GM12878 (cell line): ENCODE results near the gene CD70. TPM values are rescaled to one million over a fixed set of nuclear protein-coding genes. Genes with fewer than 3 reads are reported as not detected.

Experiments used
- ATAC-seq: fragments of 200-7000 bp; cut with Tn5 transposase; 3 replicates; pipeline ENCODE4 v1.9.1; 2020; ENCODE audit warnings: mild to moderate bottlenecking, moderate library complexity
- BruUV-seq: library from RNA; stranded (reverse); fragments of 400-500 nt; replicated peaks from 2 replicates; lab custom pipeline; 2021; lab: Mats Ljungman, UMichigan
- CTCF ChIA-PET: fragments of 300-600 bp; sonication (Branson Sonifier 250); formaldehyde crosslinking; extraction: SDS; loops from one replicate; lab custom pipeline; 2021; ENCODE audit warnings: inconsistent platforms; lab: Yijun Ruan, JAX
- POLR2A ChIA-PET: fragments of 350-600 bp; formaldehyde crosslinking; extraction: SDS; loops from one replicate; lab custom pipeline; 2021; ENCODE audit warnings: inconsistent platforms; lab: Charles Lee
- RAD21 ChIA-PET: fragments of 300-600 bp; sonication (Branson Sonifier 250); formaldehyde crosslinking; loops from one replicate; lab custom pipeline; 2023; ENCODE audit warnings: antibody characterized with exemption; ENCODE audit not compliant: unreplicated experiment; lab: Charles Lee
- SMC1A ChIA-PET: fragments of 300-600 bp; sonication (Branson Sonifier 250); formaldehyde crosslinking; loops from one replicate; lab custom pipeline; 2023; ENCODE audit not compliant: unreplicated experiment, uncharacterized antibody; lab: Charles Lee
- DNase-seq: peaks from one replicate; pipeline ENCODE4 v3.0.0-alpha.2; 2011; ENCODE audit warnings: low read depth, low spot score
- FAIRE-seq: peaks from 3 replicates; lab custom pipeline; 2011; peaks lifted over from hg19 to GRCh38; lab: Jason Lieb, UNC
- H2AFZ ChIP-seq: 2 replicates; pipeline ENCODE4 v1.6.0; 2011; ENCODE audit warnings: low read depth, low read length, control low read depth; ENCODE audit not compliant: control insufficient read depth
- H3K27ac ChIP-seq: 2 replicates; pipeline ENCODE4 v1.5.1; 2011; ENCODE audit warnings: control low read depth; ENCODE audit not compliant: control insufficient read depth, insufficient read depth
- H3K27me3 ChIP-seq, 2 experiments: replicated peaks in 1 of 2; 2 replicates each; pipeline versions ENCODE4 v1.6.0 to v1.6.1; 2011; ENCODE audit warnings: low read length in 1 of 2; ENCODE audit not compliant: control insufficient read depth in 2 of 2, insufficient read depth in 2 of 2
- H3K36me3 ChIP-seq, 2 experiments: 2 replicates each; pipeline ENCODE4 v1.5.1; 2011; ENCODE audit warnings: low read length in 1 of 2; ENCODE audit not compliant: control insufficient read depth in 2 of 2, insufficient read depth in 2 of 2
- H3K4me1 ChIP-seq: 2 replicates; pipeline ENCODE4 v1.6.1; 2011; ENCODE audit warnings: mild to moderate bottlenecking, low read length, moderate library complexity, mixed read lengths; ENCODE audit not compliant: control insufficient read depth, insufficient read depth
- H3K4me2 ChIP-seq: 2 replicates; pipeline ENCODE4 v1.6.0; 2011; ENCODE audit warnings: control low read depth; ENCODE audit not compliant: control insufficient read depth, insufficient read depth
- H3K4me3 ChIP-seq: fragments of 200-600 bp; sonication (generic); 2 replicates; pipeline ENCODE4 v1.5.1; 2016
- H3K79me2 ChIP-seq: 2 replicates; pipeline ENCODE4 v1.6.0; 2011; ENCODE audit warnings: low read length; ENCODE audit not compliant: control insufficient read depth, insufficient read depth
- H3K9ac ChIP-seq: 2 replicates; pipeline ENCODE4 v1.8.0; 2011; ENCODE audit warnings: low read length, control low read depth, mixed read lengths; ENCODE audit not compliant: control insufficient read depth, insufficient read depth
- H3K9me3 ChIP-seq: replicated peaks from 3 replicates; pipeline ENCODE4 v1.5.1; 2011; ENCODE audit warnings: mild to moderate bottlenecking, low read length; ENCODE audit not compliant: control insufficient read depth, insufficient read depth
- H4K20me1 ChIP-seq: 2 replicates; pipeline ENCODE4 v1.6.0; 2011; ENCODE audit not compliant: control insufficient read depth, insufficient read depth
- BACH1 ChIP-seq: fragments of 450-650 bp; IDR thresholded peaks from 2 replicates; pipeline ENCODE4 v1.6.1; 2017; ENCODE audit warnings: mild to moderate bottlenecking, borderline replicate concordance
- BCL3 ChIP-seq: IDR thresholded peaks from 2 replicates; pipeline ENCODE4 v1.6.1; 2011; ENCODE audit warnings: borderline replicate concordance, low read depth, mild to moderate bottlenecking, moderate library complexity, low read length; ENCODE audit not compliant: insufficient read depth, poor library complexity, severe bottlenecking
- CHD1 ChIP-seq: IDR thresholded peaks from 2 replicates; pipeline ENCODE4 v1.6.1; 2012; ENCODE audit warnings: low read depth, low read length, improper control_type of control experiment
- CTCF ChIP-seq, 3 experiments: IDR thresholded peaks in 2 of 3; conservative IDR thresholded peaks in 1 of 3; 2 replicates each; pipeline ENCODE4 v1.5.1; 2011; ENCODE audit warnings: low read depth in 3 of 3, low read length in 3 of 3, mild to moderate bottlenecking in 3 of 3, control low read depth in 2 of 3, moderate library complexity in 2 of 3, inconsistent platforms in 1 of 3, mixed read lengths in 1 of 3; ENCODE audit not compliant: control insufficient read depth in 2 of 3, insufficient read depth in 1 of 3; ENCODE audit errors: extremely low read depth in 1 of 3
- CUX1 ChIP-seq: IDR thresholded peaks from 2 replicates; pipeline ENCODE4 v1.6.1; 2012; ENCODE audit warnings: improper control_type of control experiment, low read depth, low read length; ENCODE audit not compliant: insufficient replicate concordance
- DPF2 ChIP-seq: fragments of 450-650 bp; IDR thresholded peaks from 2 replicates; pipeline ENCODE4 v1.6.1; 2017; ENCODE audit warnings: mild to moderate bottlenecking
- KLF5 ChIP-seq: fragments of 450-650 bp; IDR thresholded peaks from 2 replicates; pipeline ENCODE4 v1.6.1; 2014; ENCODE audit warnings: mild to moderate bottlenecking; ENCODE audit not compliant: partially characterized antibody
- POU2F2 ChIP-seq: IDR thresholded peaks from 3 replicates; pipeline ENCODE4 v1.6.1; 2011; ENCODE audit warnings: low read depth, mild to moderate bottlenecking, low read length, borderline replicate concordance
- RCOR1 ChIP-seq: conservative IDR thresholded peaks from 2 replicates; pipeline ENCODE4 v1.6.1; 2012; ENCODE audit warnings: low read depth, low read length, improper control_type of control experiment
- RUNX3 ChIP-seq: IDR thresholded peaks from 2 replicates; pipeline ENCODE4 v1.6.1; 2012; ENCODE audit warnings: low read length, inconsistent platforms
- SMAD5 ChIP-seq: IDR thresholded peaks from 2 replicates; pipeline ENCODE4 v1.6.1; 2016; ENCODE audit warnings: antibody characterized with exemption, low read depth
- SRF ChIP-seq, 2 experiments: IDR thresholded peaks; 2 replicates each; pipeline ENCODE4 v1.6.1; 2011; ENCODE audit warnings: low read depth in 2 of 2, low read length in 2 of 2, mild to moderate bottlenecking in 1 of 2, moderate library complexity in 1 of 2
- in situ Hi-C: fragments of 300-500 bp; cut with MboI; formaldehyde crosslinking; loops from 9 replicates; pipeline ENCODE4 v1.14.3; 2018; ENCODE audit warnings: mixed read lengths
- intact Hi-C: fragments of 100-400 bp; cut with micrococcal nuclease; formaldehyde crosslinking; loops from one replicate; pipeline ENCODE4 v1.14.2; 2022; ENCODE audit not compliant: unreplicated experiment
- polyA plus RNA-seq, 11 experiments: library from polyadenylated mRNA; depleted of rRNA in 4 of 11; unstranded in 6 of 11; stranded (reverse) in 5 of 11; fragments of >200 nt; fragmentation: Nextera tagmentation in 4 of 11; fragmentation: Illumina TruSeq in 1 of 11; extraction: Ambion mirVana in 4 of 11; extraction: Trizol in 1 of 11; gene quantifications; 1 replicate in 1 of 11; 2 replicates in 10 of 11; pipeline versions ENCODE4 v1.2.1 to v1.2.3, GENCODE V29; 2011 to 2016; ENCODE audit warnings: inconsistent platforms in 2 of 11, missing spikeins in 2 of 11, low read depth in 1 of 11
- total RNA-seq, 4 experiments: library from RNA; depleted of rRNA in 3 of 4; stranded (reverse); fragments of >200 nt in 3 of 4; fragmentation: Illumina TruSeq in 1 of 4; extraction: Trizol in 1 of 4; gene quantifications; 2 replicates each; pipeline versions ENCODE4 v1.2.1 to v1.2.3, GENCODE V29; 2013 to 2021
- TF ChIP-seq, protein P1 (sequence below): IDR thresholded peaks from 2 replicates; pipeline ENCODE4 v1.6.1; 2012; ENCODE audit warnings: low read length, inconsistent platforms

The CD70 gene
- total and polyA plus RNA-seq, 10 of the 15 experiments (the other 5 are each of a cell fraction or from before 2014, with no cell fraction given): 16.4 to 441 (median 265) TPM

DNA sequence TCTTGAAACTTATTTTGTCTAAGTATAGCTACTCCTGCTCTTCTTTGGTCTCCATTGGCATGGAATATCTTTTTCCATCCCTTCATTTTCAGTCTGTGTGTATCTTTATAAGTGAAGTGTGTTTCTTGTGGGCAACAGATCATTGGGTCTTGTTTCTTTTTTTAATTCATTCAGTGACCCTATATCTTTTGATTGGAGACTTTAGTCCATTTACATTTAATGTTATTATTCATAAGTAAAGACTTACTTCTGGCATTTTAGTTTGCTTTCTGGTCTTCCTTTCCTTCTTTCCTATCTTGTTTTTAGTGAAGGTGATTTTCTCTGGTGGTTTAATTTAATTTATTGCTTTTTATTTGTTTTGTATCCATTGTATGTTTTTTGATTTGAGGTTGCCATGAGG lies 19.8 kb downstream of the CD70 start:
- H3K27ac ChIP-seq: no peak overlapping the region
- no peak overlapping the region for H2AFZ ChIP-seq
- no peak for DNase-seq
- H3K4me1 ChIP-seq: peaks cover 7% of the 10 kb centered on the region
- peaks cover 8% of the 10 kb centered on the region; the same call in 2 of the 3 replicates for H3K9me3 ChIP-seq
- H3K79me2 ChIP-seq: no peaks in the 10 kb centered on the region
- no TSS peak for BruUV-seq
- FAIRE-seq: no peak
- RAD21 ChIA-PET: interaction anchor here (0.7 to 1.7 kb wide), 2 partner anchors 29 to 41 kb away, joined by 3 read pairs; partner anchors contain the start of gene TNFSF9
- SMC1A ChIA-PET: interaction anchor here (0.7 to 3.7 kb wide), 8 partner anchors 10 to 60 kb away, joined by 3 to 14 read pairs (median 4); no protein-coding TSS in a partner anchor
- in situ Hi-C loops: no loop called here
- no peaks in the 10 kb centered on the region for H3K27me3 ChIP-seq
- POLR2A ChIA-PET: interaction anchor here (1.2 kb wide), 1 partner anchor 30 kb away, joined by 5 read pairs; no protein-coding TSS in a partner anchor
- intact Hi-C loops: no loop called here
- ATAC-seq: no peak
- CTCF ChIA-PET: interaction anchor here (1.1 to 1.6 kb wide), 4 partner anchors 8 to 53 kb away, joined by 3 to 6 read pairs (median 4); no protein-coding TSS in a partner anchor
- H4K20me1 ChIP-seq: no peaks in the 10 kb centered on the region
- H3K36me3 ChIP-seq: no peaks in the 10 kb centered on the region
- no peak overlapping the region for H3K9ac ChIP-seq
- H3K4me3 ChIP-seq: no peak overlapping the region
- H3K4me2 ChIP-seq: no peak overlapping the region
- no peak for TF ChIP-seq SRF (IDR thresholded peaks at IDR 0.05; ENCODE audit: low read depth in 2 of 2, low read length in 2 of 2)
- no peak for TF ChIP-seq RUNX3
- TF ChIP-seq CHD1: no peak
- TF ChIP-seq, protein P1, sequence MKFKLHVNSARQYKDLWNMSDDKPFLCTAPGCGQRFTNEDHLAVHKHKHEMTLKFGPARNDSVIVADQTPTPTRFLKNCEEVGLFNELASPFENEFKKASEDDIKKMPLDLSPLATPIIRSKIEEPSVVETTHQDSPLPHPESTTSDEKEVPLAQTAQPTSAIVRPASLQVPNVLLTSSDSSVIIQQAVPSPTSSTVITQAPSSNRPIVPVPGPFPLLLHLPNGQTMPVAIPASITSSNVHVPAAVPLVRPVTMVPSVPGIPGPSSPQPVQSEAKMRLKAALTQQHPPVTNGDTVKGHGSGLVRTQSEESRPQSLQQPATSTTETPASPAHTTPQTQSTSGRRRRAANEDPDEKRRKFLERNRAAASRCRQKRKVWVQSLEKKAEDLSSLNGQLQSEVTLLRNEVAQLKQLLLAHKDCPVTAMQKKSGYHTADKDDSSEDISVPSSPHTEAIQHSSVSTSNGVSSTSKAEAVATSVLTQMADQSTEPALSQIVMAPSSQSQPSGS: no peak
- TF ChIP-seq BACH1: no peak
- no peak for TF ChIP-seq SMAD5
- no peak for TF ChIP-seq POU2F2
- no peak for TF ChIP-seq CUX1
- TF ChIP-seq DPF2: no peak
- no peak for TF ChIP-seq BCL3
- no peak for TF ChIP-seq CTCF (IDR thresholded peaks at IDR 0.05 in 2 of 3, conservative IDR thresholded peaks at IDR 0.05 in 1 of 3; ENCODE audit: control insufficient read depth in 2 of 3, extremely low read depth in 1 of 3, insufficient read depth in 1 of 3, low read depth in 3 of 3, low read length in 3 of 3)
- TF ChIP-seq KLF5: no peak
- no peak for TF ChIP-seq RCOR1
